Measurements from ENCODE around the gene TNKS2. TPM values are rescaled to one million over a fixed set of nuclear protein-coding genes. Genes with fewer than 3 reads are reported as not detected.

TNKS2 gene
- total RNA-seq, 1 donor from 2014 or later, result 53.4 TPM

DNA sequence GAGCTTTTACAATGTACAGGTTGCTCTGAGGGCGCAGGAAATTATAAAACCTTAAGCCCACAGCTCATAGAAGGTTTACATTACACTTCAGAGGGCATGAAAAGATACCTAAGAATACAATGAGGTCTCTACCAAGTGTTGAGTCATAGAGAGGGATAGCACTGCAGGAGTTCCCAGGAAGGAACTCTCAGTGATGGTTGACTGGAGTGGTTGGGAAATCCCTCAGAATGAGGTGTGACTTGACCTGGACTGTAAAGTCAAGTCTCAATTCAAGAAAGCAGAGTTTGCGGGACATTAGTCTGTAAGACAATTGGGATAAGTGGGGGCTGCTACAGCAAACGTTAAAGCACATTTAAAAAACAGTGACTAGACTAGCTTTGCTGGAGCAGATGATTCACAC, 21.9 kb downstream of the TNKS2 start:
- Histone ChIP-seq H3K79me2 (ENCODE audit: low read depth) (peaks cover 14% of the 10 kb centered on the region), H3K9me3 (ENCODE audit: low read depth) (no peaks in the 10 kb centered on the region), H3K4me3 (no peak overlapping the region), H3K27ac (peak overlapping the region; percentile 6), H3K9ac (no peak overlapping the region), H3K4me1 (no peaks in the 10 kb centered on the region), H3K36me3 (peaks cover 25% of the 10 kb centered on the region), H4K20me1 (ENCODE audit: low read depth) (peaks cover 16% of the 10 kb centered on the region), H3K4me2 (no peak overlapping the region), H3F3A (ENCODE audit: low read depth) (peaks cover 43% of the 10 kb centered on the region), H2AFZ (replicated peaks) (no peak overlapping the region), H3K27me3 (no peaks in the 10 kb centered on the region)
- peaks cover 44% of the 10 kb centered on the region for H3K36me3 Mint-ChIP-seq
- no peaks in the 10 kb centered on the region for H3K27me3 Mint-ChIP-seq (ENCODE audit: insufficient read depth, low read depth)
- TF ChIP-seq EZH2phosphoT487 (IDR thresholded peaks at IDR 0.05) (no peak), CTCF (IDR thresholded peaks at IDR 0.05) (no peak), EZH2 (IDR thresholded peaks at IDR 0.05) (no peak)
- H3K4me1 Mint-ChIP-seq, result peaks cover 2% of the 10 kb centered on the region
- no peak overlapping the region for H3K4me3 Mint-ChIP-seq
- no peak overlapping the region for H3K27ac Mint-ChIP-seq
- H3K9me3 Mint-ChIP-seq, result no peaks in the 10 kb centered on the region
- DNase-seq (ENCODE audit: low spot score), result no peak

DNA sequence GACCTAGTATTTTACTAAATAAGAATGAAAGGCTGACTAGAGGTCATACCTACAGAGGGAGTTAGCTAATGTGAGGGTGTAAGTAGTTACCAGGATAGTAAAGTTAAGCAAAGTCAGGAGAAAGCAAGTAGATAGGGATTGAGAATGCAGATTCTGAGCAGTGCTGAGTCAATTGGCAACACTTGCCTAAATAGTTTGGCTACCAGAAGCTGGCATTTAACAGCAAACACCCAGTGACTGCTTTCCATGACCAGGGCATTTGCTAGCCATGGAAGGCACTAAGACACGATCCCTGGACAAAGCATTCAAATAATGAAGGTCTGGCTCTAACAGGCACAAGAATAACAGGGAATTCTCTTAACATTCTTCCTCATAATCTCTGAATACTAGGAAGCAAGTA, 25.9 kb downstream of the TNKS2 start:
- Histone ChIP-seq H3F3A (ENCODE audit: low read depth) (peaks cover 23% of the 10 kb centered on the region), H2AFZ (replicated peaks) (no peak overlapping the region), H3K27ac (no peak overlapping the region), H3K9ac (no peak overlapping the region), H3K79me2 (ENCODE audit: low read depth) (no peaks in the 10 kb centered on the region), H3K4me1 (no peaks in the 10 kb centered on the region), H3K36me3 (peaks cover 36% of the 10 kb centered on the region), H3K4me2 (no peak overlapping the region), H3K27me3 (no peaks in the 10 kb centered on the region), H4K20me1 (ENCODE audit: low read depth) (peaks cover 7% of the 10 kb centered on the region), H3K4me3 (no peak overlapping the region), H3K9me3 (ENCODE audit: low read depth) (no peaks in the 10 kb centered on the region)
- Mint-ChIP-seq H3K27ac (no peak overlapping the region), H3K27me3 (ENCODE audit: insufficient read depth, low read depth) (no peaks in the 10 kb centered on the region), H3K9me3 (no peaks in the 10 kb centered on the region), H3K4me1 (peaks cover 2% of the 10 kb centered on the region), H3K4me3 (no peak overlapping the region), H3K36me3 (peaks cover 47% of the 10 kb centered on the region)
- TF ChIP-seq EZH2 (IDR thresholded peaks at IDR 0.05), result no peak
- TF ChIP-seq CTCF (IDR thresholded peaks at IDR 0.05), result no peak
- TF ChIP-seq EZH2phosphoT487 (IDR thresholded peaks at IDR 0.05), result no peak
- DNase-seq (ENCODE audit: low spot score), result no peak

DNA sequence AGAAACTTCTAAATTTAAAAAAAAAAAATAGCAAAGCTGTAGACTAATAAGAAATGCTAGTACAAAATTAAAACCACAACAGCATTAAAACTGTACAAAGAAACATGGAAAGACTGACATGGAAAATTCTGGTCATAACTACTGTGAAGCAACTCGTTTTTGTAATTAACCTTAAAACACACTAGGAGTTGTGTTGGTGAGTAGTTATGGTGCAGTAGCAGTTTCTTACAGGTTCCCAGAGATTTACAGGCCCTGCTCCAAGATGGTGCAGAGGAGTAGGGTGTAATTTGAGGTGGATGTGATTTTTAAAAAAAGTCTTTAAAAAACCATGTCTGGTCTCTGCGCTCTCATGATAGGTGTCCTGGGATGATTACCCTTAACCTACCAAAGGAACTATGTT, 31.0 kb downstream of the TNKS2 start:
- H3K36me3 Mint-ChIP-seq, result peaks cover 39% of the 10 kb centered on the region
- H3K9me3 ChIP-seq (ENCODE audit: low read depth), result no peaks in the 10 kb centered on the region
- H3K27ac Mint-ChIP-seq, result no peak overlapping the region
- H3K27me3 Mint-ChIP-seq (ENCODE audit: insufficient read depth, low read depth), result no peaks in the 10 kb centered on the region
- no peak overlapping the region for H2AFZ ChIP-seq (replicated peaks)
- no peak for DNase-seq (ENCODE audit: low spot score)
- no peaks in the 10 kb centered on the region for H4K20me1 ChIP-seq (ENCODE audit: low read depth)
- no peaks in the 10 kb centered on the region for H3K4me1 Mint-ChIP-seq
- no peaks in the 10 kb centered on the region for H3K27me3 ChIP-seq
- no peaks in the 10 kb centered on the region for H3K79me2 ChIP-seq (ENCODE audit: low read depth)
- H3K4me3 Mint-ChIP-seq, result no peak overlapping the region
- H3K4me1 ChIP-seq, result no peaks in the 10 kb centered on the region
- no peak overlapping the region for H3K9ac ChIP-seq
- peaks cover 13% of the 10 kb centered on the region for H3F3A ChIP-seq (ENCODE audit: low read depth)
- TF ChIP-seq EZH2phosphoT487 (IDR thresholded peaks at IDR 0.05) (no peak), EZH2 (IDR thresholded peaks at IDR 0.05) (no peak), CTCF (IDR thresholded peaks at IDR 0.05) (no peak)
- H3K27ac ChIP-seq, result no peak overlapping the region
- no peak overlapping the region for H3K4me2 ChIP-seq
- H3K36me3 ChIP-seq, result peaks cover 60% of the 10 kb centered on the region
- no peaks in the 10 kb centered on the region for H3K9me3 Mint-ChIP-seq
- H3K4me3 ChIP-seq, result no peak overlapping the region

Measured in neural progenitor cell (in vitro differentiated cells).